Lung (tissue), 16 donors: ENCODE data around the gene DDX27. TPM values are rescaled to one million over a fixed set of nuclear protein-coding genes. Genes with fewer than 3 reads are reported as not detected.

Experiments
- ATAC-seq: fragments of 200-7000 bp; cut with Tn5 transposase; one replicate; pipeline ENCODE4 v1.9.1; 2020; ENCODE audit warnings: moderate number of reproducible peaks; ENCODE audit not compliant: insufficient read depth, low FRiP score
- DNase-seq, 3 donors: peaks; one replicate each; pipeline ENCODE4 v3.0.0-alpha.2; 2013 to 2017
- H3K27ac ChIP-seq, 2 donors: one replicate each; pipeline ENCODE4 v1.5.1; 2013; ENCODE audit warnings: mild to moderate bottlenecking in 2 of 2, moderate library complexity in 2 of 2, control low read depth in 1 of 2, inconsistent platforms in 1 of 2, low read depth in 1 of 2, low read length in 1 of 2
- H3K27me3 ChIP-seq, 3 donors: one replicate each; pipeline ENCODE4 v1.5.1; 2013; ENCODE audit warnings: low read length in 2 of 3; ENCODE audit not compliant: control insufficient read depth in 3 of 3, insufficient read depth in 3 of 3
- H3K36me3 ChIP-seq, 4 donors: one replicate each; pipeline ENCODE4 v1.5.1; 2013; ENCODE audit warnings: low read length in 4 of 4, mild to moderate bottlenecking in 1 of 4, moderate library complexity in 1 of 4; ENCODE audit not compliant: control insufficient read depth in 4 of 4, insufficient read depth in 4 of 4
- H3K4me1 ChIP-seq, 5 donors: one replicate each; pipeline ENCODE4 v1.5.1; 2013; ENCODE audit warnings: low read length in 5 of 5, mild to moderate bottlenecking in 2 of 5, moderate library complexity in 1 of 5; ENCODE audit not compliant: control insufficient read depth in 5 of 5, insufficient read depth in 5 of 5
- H3K4me3 ChIP-seq: one replicate; pipeline ENCODE4 v1.5.1; 2013; ENCODE audit warnings: mild to moderate bottlenecking, control low read depth, moderate library complexity
- H3K9ac ChIP-seq, 2 donors: one replicate each; pipeline ENCODE4 v1.5.1; 2013; ENCODE audit warnings: low read length in 2 of 2, control low read depth in 1 of 2; ENCODE audit not compliant: insufficient read depth in 1 of 2
- H3K9me3 ChIP-seq, 4 donors: one replicate each; pipeline ENCODE4 v1.5.1; 2013; ENCODE audit warnings: low read length in 3 of 4, mild to moderate bottlenecking in 1 of 4, moderate library complexity in 1 of 4; ENCODE audit not compliant: control insufficient read depth in 4 of 4, insufficient read depth in 3 of 4
- WGBS, 2 donors: extraction: QIAGEN DNeasy Blood & Tissue Kit; methylation state at CpG; one replicate each; pipeline ENCODE4 v1.1.7; 2013; 5-methylcytosine and 5-hydroxymethylcytosine counted together
- long read RNA-seq, 5 donors: transcript quantifications; one replicate each; lab custom pipeline, GENCODE V29; 2026
- polyA plus RNA-seq, 2 donors: library from polyadenylated mRNA; stranded (reverse); fragments of 200-250 nt; gene quantifications; one replicate each; pipeline ENCODE4 v1.2.1, GENCODE V29; 2013
- total RNA-seq, 2 donors: library from RNA; depleted of rRNA in 1 of 2; stranded (reverse); fragments of >200 nt in 1 of 2; gene quantifications; one replicate each; pipeline ENCODE4 v1.2.1, GENCODE V29; 2014 to 2021
- TF ChIP-seq, protein P1 (sequence below): IDR thresholded peaks from 2 replicates; pipeline ENCODE4 v1.5.1; 2012; ENCODE audit warnings: mild to moderate bottlenecking; ENCODE audit errors: control extremely low read depth, extremely low read depth
- donor health status: control.
- donor health status: control.
- donor health status: Bipolar disorder and iron deficiency.
- donor health status: healthy.
- donor health status: DM: yes; HTN: yes; CAD: no.

DDX27 gene, protein sequence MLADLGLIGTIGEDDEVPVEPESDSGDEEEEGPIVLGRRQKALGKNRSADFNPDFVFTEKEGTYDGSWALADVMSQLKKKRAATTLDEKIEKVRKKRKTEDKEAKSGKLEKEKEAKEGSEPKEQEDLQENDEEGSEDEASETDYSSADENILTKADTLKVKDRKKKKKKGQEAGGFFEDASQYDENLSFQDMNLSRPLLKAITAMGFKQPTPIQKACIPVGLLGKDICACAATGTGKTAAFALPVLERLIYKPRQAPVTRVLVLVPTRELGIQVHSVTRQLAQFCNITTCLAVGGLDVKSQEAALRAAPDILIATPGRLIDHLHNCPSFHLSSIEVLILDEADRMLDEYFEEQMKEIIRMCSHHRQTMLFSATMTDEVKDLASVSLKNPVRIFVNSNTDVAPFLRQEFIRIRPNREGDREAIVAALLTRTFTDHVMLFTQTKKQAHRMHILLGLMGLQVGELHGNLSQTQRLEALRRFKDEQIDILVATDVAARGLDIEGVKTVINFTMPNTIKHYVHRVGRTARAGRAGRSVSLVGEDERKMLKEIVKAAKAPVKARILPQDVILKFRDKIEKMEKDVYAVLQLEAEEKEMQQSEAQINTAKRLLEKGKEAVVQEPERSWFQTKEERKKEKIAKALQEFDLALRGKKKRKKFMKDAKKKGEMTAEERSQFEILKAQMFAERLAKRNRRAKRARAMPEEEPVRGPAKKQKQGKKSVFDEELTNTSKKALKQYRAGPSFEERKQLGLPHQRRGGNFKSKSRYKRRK
- total RNA-seq (10 to 100 TPM; 25.8 to 26.5 TPM), polyA plus RNA-seq (10 to 100 TPM; 24.9 to 30.0 TPM)
- long read RNA-seq, donor 1, transcript DDX27-207 (21 exons, 2,693 nt): major isoform, 5 of 11 reads
- long read RNA-seq, donor 1, partial matches to known transcripts: 6 of 11 reads
- long read RNA-seq, donor 1, other reads (novel, unspliced or antisense): 0 of 11 reads
- long read RNA-seq, donor 2: 0 reads
- long read RNA-seq, donor 3, partial matches to known transcripts: 7 of 8 reads
- long read RNA-seq, donor 3, other reads (novel, unspliced or antisense): 0 of 8 reads
- long read RNA-seq, donor 4, partial matches to known transcripts: 5 of 5 reads
- long read RNA-seq, donor 4, other reads (novel, unspliced or antisense): 0 of 5 reads
- long read RNA-seq, donor 5, partial matches to known transcripts: 29 of 32 reads
- long read RNA-seq, donor 5, other reads (novel, unspliced or antisense): 0 of 32 reads

DNA sequence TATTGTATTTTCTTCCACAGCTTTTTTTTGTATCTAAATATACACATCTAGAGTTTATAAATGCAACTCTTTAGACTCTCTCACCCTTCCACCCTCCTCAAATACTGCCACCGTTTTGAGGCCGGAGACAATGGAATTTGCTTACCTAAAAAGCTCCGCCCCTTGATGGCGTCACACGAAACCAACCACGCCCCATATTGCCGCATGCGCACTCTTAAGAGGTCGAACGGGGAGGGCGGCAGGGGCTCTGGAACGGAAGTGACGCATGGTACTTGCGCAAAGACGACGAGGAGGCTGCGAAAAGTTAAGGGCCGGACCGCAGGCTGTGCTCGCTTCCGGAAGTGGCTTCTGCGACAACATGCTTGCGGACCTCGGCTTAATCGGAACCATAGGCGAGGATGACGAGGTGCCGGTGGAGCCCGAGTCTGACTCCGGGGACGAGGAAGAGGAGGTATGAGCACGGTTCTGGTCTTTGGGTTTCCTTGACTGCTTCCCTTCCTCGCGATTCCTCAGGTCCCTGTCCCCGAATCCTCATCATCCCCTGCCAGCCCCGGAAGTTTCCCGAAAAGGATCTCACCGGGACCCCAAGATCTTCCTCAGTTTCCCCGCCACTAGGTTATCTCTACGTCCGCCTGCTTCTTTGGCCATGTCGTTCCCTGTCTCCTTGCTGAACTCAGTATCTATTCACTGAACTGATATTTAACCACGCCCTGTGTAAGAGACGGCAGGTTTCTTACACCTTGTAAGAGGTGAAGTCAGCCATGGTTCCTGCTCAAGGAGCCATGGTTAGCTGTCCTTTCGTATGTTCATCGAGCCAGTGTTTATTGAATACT lies at the start of gene DDX27:
Gene DDX27, plus strand, starts transcription at position 326 of the 833 bp plus-strand sequence. Its CDS starts 33 bp downstream, at position 359.
- Histone ChIP-seq H3K4me1 (peaks cover 3 to 10% (median 7%) of the 10 kb centered on the region in 5 donors), H3K4me3 (peak within 1 kb of the TSS; percentile 88), H3K9me3 (no peaks in the 10 kb centered on the region), H3K9ac (peak within 1 kb of the TSS; percentile 67 to 98), H3K27me3 (no peaks in the 10 kb centered on the region), H3K36me3 (peaks cover 14 to 18% (median 18%) of the 10 kb centered on the region in 4 donors), H3K27ac (peak within 1 kb of the TSS; percentile 75 to 91)
- 0 to 1% methylated on average over 46 of the region's 46 CpGs for WGBS, 2 donors
- ATAC-seq (peak; percentile 85), DNase-seq (peak; percentile 99 to 100 (median 100))
- TF ChIP-seq, protein P1, sequence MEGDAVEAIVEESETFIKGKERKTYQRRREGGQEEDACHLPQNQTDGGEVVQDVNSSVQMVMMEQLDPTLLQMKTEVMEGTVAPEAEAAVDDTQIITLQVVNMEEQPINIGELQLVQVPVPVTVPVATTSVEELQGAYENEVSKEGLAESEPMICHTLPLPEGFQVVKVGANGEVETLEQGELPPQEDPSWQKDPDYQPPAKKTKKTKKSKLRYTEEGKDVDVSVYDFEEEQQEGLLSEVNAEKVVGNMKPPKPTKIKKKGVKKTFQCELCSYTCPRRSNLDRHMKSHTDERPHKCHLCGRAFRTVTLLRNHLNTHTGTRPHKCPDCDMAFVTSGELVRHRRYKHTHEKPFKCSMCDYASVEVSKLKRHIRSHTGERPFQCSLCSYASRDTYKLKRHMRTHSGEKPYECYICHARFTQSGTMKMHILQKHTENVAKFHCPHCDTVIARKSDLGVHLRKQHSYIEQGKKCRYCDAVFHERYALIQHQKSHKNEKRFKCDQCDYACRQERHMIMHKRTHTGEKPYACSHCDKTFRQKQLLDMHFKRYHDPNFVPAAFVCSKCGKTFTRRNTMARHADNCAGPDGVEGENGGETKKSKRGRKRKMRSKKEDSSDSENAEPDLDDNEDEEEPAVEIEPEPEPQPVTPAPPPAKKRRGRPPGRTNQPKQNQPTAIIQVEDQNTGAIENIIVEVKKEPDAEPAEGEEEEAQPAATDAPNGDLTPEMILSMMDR: no peak

DNA sequence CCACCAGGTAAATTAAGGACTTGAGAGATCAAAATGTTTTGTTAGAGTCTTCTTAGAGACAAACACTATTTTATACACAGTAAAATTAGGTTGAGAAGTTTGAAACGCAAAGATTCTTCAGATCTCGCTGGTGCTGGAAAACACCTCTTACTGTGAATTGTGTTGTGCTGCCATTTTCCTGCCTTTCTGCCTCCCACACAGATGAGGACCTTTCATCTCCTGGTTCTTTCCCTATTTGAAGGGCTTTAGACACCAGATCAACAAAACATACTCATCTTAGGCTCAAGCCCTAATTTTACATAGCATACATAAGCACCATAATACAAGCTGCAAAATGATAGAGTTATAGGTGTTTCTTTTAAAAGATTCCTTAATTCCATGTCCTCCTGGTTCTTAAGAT lies 49.7 kb upstream of the DDX27 start:
- TF ChIP-seq, protein P1: no peak
- DNase-seq: no peak
- Histone ChIP-seq H3K27me3 (no peaks in the 10 kb centered on the region), H3K36me3 (peaks cover 0 to 13% (median 6%) of the 10 kb centered on the region in 4 donors), H3K4me1 (peaks cover 0 to 19% (median 9%) of the 10 kb centered on the region in 5 donors), H3K9ac (no peak overlapping the region), H3K27ac (no peak overlapping the region), H3K9me3 (no peaks in the 10 kb centered on the region), H3K4me3 (no peak overlapping the region)
- 71 to 99% methylated on average over 2 of the region's 2 CpGs for WGBS, 2 donors
- no peak for ATAC-seq

DNA sequence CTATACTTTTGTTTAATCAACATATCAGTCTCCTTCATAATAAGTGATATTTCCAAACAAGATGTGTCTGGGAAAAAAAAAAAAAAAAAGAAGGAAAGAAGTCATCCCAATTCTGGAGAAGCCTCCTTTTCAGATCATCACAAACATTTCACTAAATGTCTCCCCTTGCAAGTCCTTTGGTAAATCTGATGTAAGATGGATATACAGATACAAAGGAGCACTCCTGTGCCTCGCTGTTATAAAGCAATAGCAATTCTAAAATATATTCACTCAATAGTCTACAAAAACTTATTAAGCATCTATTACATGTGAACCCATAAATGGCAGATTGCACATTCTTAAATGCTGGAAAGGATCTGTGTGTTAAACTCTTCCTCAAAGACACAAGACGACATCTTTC lies 48.5 kb upstream of the DDX27 start:
- peaks cover 0 to 9% (median 3%) of the 10 kb centered on the region in 4 donors for H3K36me3 ChIP-seq
- ATAC-seq (no peak), DNase-seq (no peak)
- no peak overlapping the region for H3K9ac ChIP-seq
- TF ChIP-seq, protein P1: no peak
- peaks cover 0 to 19% (median 9%) of the 10 kb centered on the region in 5 donors for H3K4me1 ChIP-seq
- no peaks in the 10 kb centered on the region for H3K9me3 ChIP-seq
- WGBS, 2 donors: 95 to 96% methylated on average over 2 of the region's 2 CpGs
- no peaks in the 10 kb centered on the region for H3K27me3 ChIP-seq
- H3K4me3 ChIP-seq: no peak overlapping the region
- H3K27ac ChIP-seq: no peak overlapping the region
